ENCODE measurements around the gene CALHM2.
"Not testable (repeated sequence)": the region's sequence is repeated elsewhere in the genome, so short reads cannot be mapped to it uniquely, and the experiment has no call there.

CALHM2 gene

GRCh38 chr10:103448746-103449145 lies 3.4 kb downstream of the CALHM2 start:
- no peak for DNase-seq

GRCh38 chr10:103447187-103447586 lies 5.0 kb downstream of the CALHM2 start:
- DNase-seq, result no peak

- no peak for DNase-seq
Measured at GRCh38 chr10:103445767-103446567, 6.2 kb downstream of the CALHM2 start.

GRCh38 chr10:103445366-103445765 lies 6.8 kb downstream of the CALHM2 start:
- DNase-seq, result no peak

- DNase-seq, result no peak
Measured at GRCh38 chr10:103444478-103444877, 7.7 kb downstream of the CALHM2 start.

- DNase-seq, result no peak
Measured at GRCh38 chr10:103443475-103444185, 8.5 kb downstream of the CALHM2 start.

GRCh38 chr10:103442031-103442461 lies 10.1 kb downstream of the CALHM2 start:
- DNase-seq, result no peak

- no peak for DNase-seq
Measured at GRCh38 chr10:103441611-103442010, 10.6 kb downstream of the CALHM2 start.

- DNase-seq, result no peak
Measured at GRCh38 chr10:103441206-103441605, 11.0 kb downstream of the CALHM2 start.

GRCh38 chr10:103440416-103440815 lies 11.8 kb downstream of the CALHM2 start:
- no peak for DNase-seq

GRCh38 chr10:103439776-103440175 lies 12.4 kb downstream of the CALHM2 start:
- DNase-seq, result no peak

- no peak for DNase-seq
Measured at GRCh38 chr10:103433858-103434257, 18.3 kb downstream of the CALHM2 start.

- no peak for DNase-seq
Measured at GRCh38 chr10:103431902-103432301, 20.3 kb downstream of the CALHM2 start.

GRCh38 chr10:103429647-103430046 lies 22.5 kb downstream of the CALHM2 start:
- no peak for DNase-seq

- no peak for DNase-seq
Measured at GRCh38 chr10:103428989-103429643, 23.1 kb downstream of the CALHM2 start.

- DNase-seq, result no peak
Measured at GRCh38 chr10:103427866-103428265, 24.3 kb downstream of the CALHM2 start.

- DNase-seq, result no peak
Measured at GRCh38 chr10:103423748-103424147, 28.4 kb downstream of the CALHM2 start.

- no peak for DNase-seq
Measured at GRCh38 chr10:103419101-103419500, 33.1 kb downstream of the CALHM2 start.

GRCh38 chr10:103417601-103418000 lies 34.6 kb downstream of the CALHM2 start:
- no peak for DNase-seq

- not testable (repeated sequence) for DNase-seq
Measured at GRCh38 chr10:103417148-103417469, 35.1 kb downstream of the CALHM2 start.

GRCh38 chr10:103416436-103417147 lies 35.6 kb downstream of the CALHM2 start:
- DNase-seq, result no peak

GRCh38 chr10:103415581-103415980 lies 36.6 kb downstream of the CALHM2 start:
- no peak for DNase-seq

GRCh38 chr10:103413564-103413963 lies 38.6 kb downstream of the CALHM2 start:
- no peak for DNase-seq
